WTC11 (cell line): Measurements from ENCODE around the gene UMAD1. TPM values are rescaled to one million over a fixed set of nuclear protein-coding genes. Genes with fewer than 3 reads are reported as not detected.

Experiments used
- ATAC-seq: fragments of 200-7000 bp; cut with Tn5 transposase; 2 replicates; pipeline ENCODE4 v1.10.0; 2021; ENCODE audit warnings: mild to moderate bottlenecking, moderate library complexity
- CTCF ChIA-PET: fragments of 300-600 bp; sonication (Branson Sonifier 250); formaldehyde crosslinking; loops from one replicate; lab custom pipeline; 2021; ENCODE audit warnings: antibody characterized with exemption; lab: Charles Lee
- POLR2A ChIA-PET: fragments of 350-600 bp; sonication (Branson Sonifier 250); formaldehyde crosslinking; loops from one replicate; lab custom pipeline; 2021; ENCODE audit warnings: antibody characterized with exemption; lab: Charles Lee
- DNase-seq: peaks from one replicate; pipeline ENCODE4 v3.0.0; 2021; ENCODE audit warnings: low spot score
- H3K27ac Mint-ChIP-seq: 2 replicates; pipeline ENCODE4 v1.8.0; 2021; ENCODE audit warnings: mixed read lengths
- H3K27me3 Mint-ChIP-seq: 2 replicates; pipeline ENCODE4 v1.8.0; 2021; ENCODE audit warnings: low read depth, mild to moderate bottlenecking, moderate library complexity, mixed read lengths
- H3K36me3 Mint-ChIP-seq: 2 replicates; pipeline ENCODE4 v1.8.0; 2021; ENCODE audit warnings: mixed read lengths
- H3K4me1 Mint-ChIP-seq: 2 replicates; pipeline ENCODE4 v1.8.0; 2022; ENCODE audit warnings: mixed read lengths
- H3K4me3 Mint-ChIP-seq: 2 replicates; pipeline ENCODE4 v1.8.0; 2021; ENCODE audit warnings: mild to moderate bottlenecking, moderate library complexity, mixed read lengths
- H3K9me3 Mint-ChIP-seq: 2 replicates; pipeline ENCODE4 v1.8.0; 2021; ENCODE audit warnings: mixed read lengths
- ATF6 ChIP-seq: sonication (generic); formaldehyde crosslinking; IDR thresholded peaks from 2 replicates; pipeline ENCODE4 v1.8.1; 2023; ENCODE audit warnings: mild to moderate bottlenecking, missing genetic modification reagents
- ETV6 ChIP-seq: sonication (generic); formaldehyde crosslinking; IDR thresholded peaks from 2 replicates; pipeline ENCODE4 v1.8.1; 2022; ENCODE audit warnings: mild to moderate bottlenecking, missing genetic modification reagents
- IRF1 ChIP-seq: sonication (generic); formaldehyde crosslinking; IDR thresholded peaks from 2 replicates; pipeline ENCODE4 v1.8.0; 2023; ENCODE audit warnings: missing genetic modification reagents
- IRF2 ChIP-seq: sonication (generic); formaldehyde crosslinking; IDR thresholded peaks from 2 replicates; pipeline ENCODE4 v1.8.0; 2022; ENCODE audit warnings: low read depth, missing genetic modification reagents, borderline replicate concordance
- JAZF1 ChIP-seq: fragments of 250-450 bp; sonication (Bioruptor Pico); IDR thresholded peaks from 2 replicates; pipeline ENCODE4 v1.9.0; 2021; ENCODE audit warnings: moderate library complexity, mild to moderate bottlenecking, inconsistent platforms
- JUN ChIP-seq: sonication (generic); formaldehyde crosslinking; IDR thresholded peaks from 2 replicates; pipeline ENCODE4 v1.8.0; 2023; ENCODE audit warnings: mild to moderate bottlenecking, missing genetic modification reagents
- MYBL2 ChIP-seq: sonication (generic); formaldehyde crosslinking; IDR thresholded peaks from 2 replicates; pipeline ENCODE4 v1.8.1; 2023; ENCODE audit warnings: mild to moderate bottlenecking, moderate library complexity, missing genetic modification reagents
- RORB ChIP-seq: fragments of 250-450 bp; sonication (Bioruptor Pico); IDR thresholded peaks from 2 replicates; pipeline ENCODE4 v1.9.0; 2021; ENCODE audit warnings: mild to moderate bottlenecking
- SOX15 ChIP-seq: fragments of 250-450 bp; sonication (Bioruptor Pico); IDR thresholded peaks from 2 replicates; pipeline ENCODE4 v1.9.0; 2021; ENCODE audit warnings: mild to moderate bottlenecking
- USF1 ChIP-seq: sonication (generic); formaldehyde crosslinking; IDR thresholded peaks from 2 replicates; pipeline ENCODE4 v1.8.0; 2022; ENCODE audit warnings: mild to moderate bottlenecking, missing genetic modification reagents
- ZBTB21 ChIP-seq: sonication (generic); formaldehyde crosslinking; IDR thresholded peaks from 2 replicates; pipeline ENCODE4 v1.8.1; 2023; ENCODE audit warnings: mild to moderate bottlenecking, missing genetic modification reagents, borderline replicate concordance
- ZNF219 ChIP-seq: sonication (generic); formaldehyde crosslinking; IDR thresholded peaks from 2 replicates; pipeline ENCODE4 v1.8.0; 2023; ENCODE audit warnings: missing genetic modification reagents, mild to moderate bottlenecking, borderline replicate concordance
- ZNF423 ChIP-seq: fragments of 250-450 bp; sonication (Bioruptor Pico); IDR thresholded peaks from 2 replicates; pipeline ENCODE4 v2.1.2; 2022; ENCODE audit warnings: mild to moderate bottlenecking, moderate library complexity
- total RNA-seq: library from RNA; stranded (reverse); gene quantifications from 3 replicates; pipeline ENCODE4 v1.2.3, GENCODE V29; 2021
- TF ChIP-seq, protein P1 (sequence below): sonication (generic); formaldehyde crosslinking; IDR thresholded peaks from 2 replicates; pipeline ENCODE4 v1.8.0; 2022; ENCODE audit warnings: missing genetic modification reagents

Gene UMAD1
- total RNA-seq, 1 experiment from 2014 or later: 13.0 TPM

DNA sequence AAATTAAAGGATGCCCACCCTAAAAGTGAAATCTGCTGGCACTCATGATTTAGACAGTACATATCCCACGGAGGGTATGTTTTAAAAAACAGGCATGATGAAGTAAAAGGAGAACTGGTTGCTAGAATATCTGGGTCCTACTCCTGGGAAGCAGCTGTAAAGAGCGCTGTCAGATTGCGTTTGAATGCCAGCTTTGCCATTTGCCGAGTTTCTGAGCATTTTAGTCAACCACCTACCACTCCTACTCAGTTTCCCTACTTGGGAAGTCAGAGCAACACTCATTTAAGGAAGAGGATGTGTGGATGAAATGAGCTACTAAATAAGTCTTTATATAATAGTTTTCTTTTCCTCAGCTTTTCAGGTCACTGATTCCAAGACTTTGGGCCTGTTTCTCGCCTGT, 1.1 kb upstream of the UMAD1 start:
- Mint-ChIP-seq H3K36me3 (peaks cover 13% of the 10 kb centered on the region), H3K27me3 (no peaks in the 10 kb centered on the region), H3K4me3 (peak overlapping the region; percentile 98), H3K27ac (peak overlapping the region; percentile 98), H3K4me1 (peaks cover 32% of the 10 kb centered on the region), H3K9me3 (no peaks in the 10 kb centered on the region)
- DNase-seq (no peak), ATAC-seq (no peak)
- TF ChIP-seq, protein P1, sequence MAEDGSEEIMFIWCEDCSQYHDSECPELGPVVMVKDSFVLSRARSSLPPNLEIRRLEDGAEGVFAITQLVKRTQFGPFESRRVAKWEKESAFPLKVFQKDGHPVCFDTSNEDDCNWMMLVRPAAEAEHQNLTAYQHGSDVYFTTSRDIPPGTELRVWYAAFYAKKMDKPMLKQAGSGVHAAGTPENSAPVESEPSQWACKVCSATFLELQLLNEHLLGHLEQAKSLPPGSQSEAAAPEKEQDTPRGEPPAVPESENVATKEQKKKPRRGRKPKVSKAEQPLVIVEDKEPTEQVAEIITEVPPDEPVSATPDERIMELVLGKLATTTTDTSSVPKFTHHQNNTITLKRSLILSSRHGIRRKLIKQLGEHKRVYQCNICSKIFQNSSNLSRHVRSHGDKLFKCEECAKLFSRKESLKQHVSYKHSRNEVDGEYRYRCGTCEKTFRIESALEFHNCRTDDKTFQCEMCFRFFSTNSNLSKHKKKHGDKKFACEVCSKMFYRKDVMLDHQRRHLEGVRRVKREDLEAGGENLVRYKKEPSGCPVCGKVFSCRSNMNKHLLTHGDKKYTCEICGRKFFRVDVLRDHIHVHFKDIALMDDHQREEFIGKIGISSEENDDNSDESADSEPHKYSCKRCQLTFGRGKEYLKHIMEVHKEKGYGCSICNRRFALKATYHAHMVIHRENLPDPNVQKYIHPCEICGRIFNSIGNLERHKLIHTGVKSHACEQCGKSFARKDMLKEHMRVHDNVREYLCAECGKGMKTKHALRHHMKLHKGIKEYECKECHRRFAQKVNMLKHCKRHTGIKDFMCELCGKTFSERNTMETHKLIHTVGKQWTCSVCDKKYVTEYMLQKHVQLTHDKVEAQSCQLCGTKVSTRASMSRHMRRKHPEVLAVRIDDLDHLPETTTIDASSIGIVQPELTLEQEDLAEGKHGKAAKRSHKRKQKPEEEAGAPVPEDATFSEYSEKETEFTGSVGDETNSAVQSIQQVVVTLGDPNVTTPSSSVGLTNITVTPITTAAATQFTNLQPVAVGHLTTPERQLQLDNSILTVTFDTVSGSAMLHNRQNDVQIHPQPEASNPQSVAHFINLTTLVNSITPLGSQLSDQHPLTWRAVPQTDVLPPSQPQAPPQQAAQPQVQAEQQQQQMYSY (CRISPR knock-in tag): no peak
- TF ChIP-seq JAZF1 (CRISPR knock-in tag): no peak
- TF ChIP-seq IRF1: no peak
- no peak for TF ChIP-seq SOX15 (CRISPR knock-in tag)
- TF ChIP-seq MYBL2 (CRISPR knock-in tag): no peak
- no peak for TF ChIP-seq JUN (CRISPR knock-in tag)
- TF ChIP-seq ZNF219 (CRISPR knock-in tag): no peak
- ChIA-PET POLR2A (interaction anchor here (0.6 kb wide), 1 partner anchor 447 kb away, joined by 8 read pairs; no protein-coding TSS in a partner anchor), CTCF (no interaction called here)

GRCh38 chr7:7639847-7640220, 718 bp upstream of the UMAD1 start:
- DNase-seq: no peak
- Mint-ChIP-seq H3K36me3 (peaks cover 13% of the 10 kb centered on the region), H3K27me3 (no peaks in the 10 kb centered on the region), H3K4me1 (peaks cover 32% of the 10 kb centered on the region), H3K9me3 (no peaks in the 10 kb centered on the region), H3K4me3 (peak overlapping the region; percentile 98), H3K27ac (peak overlapping the region; percentile 98)
- TF ChIP-seq, protein P1 (CRISPR knock-in tag): no peak
- CTCF ChIA-PET: interaction anchor here (1.2 to 1.8 kb wide), 5 partner anchors 22 to 656 kb away, joined by 4 to 7 read pairs (median 6); no protein-coding TSS in a partner anchor
- ATAC-seq: no peak
- POLR2A ChIA-PET: interaction anchor here (0.6 kb wide), 1 partner anchor 447 kb away, joined by 8 read pairs; no protein-coding TSS in a partner anchor

- Mint-ChIP-seq H3K9me3 (peaks cover 8% of the 10 kb centered on the region; the same call in 1 of the 2 replicates), H3K4me3 (peak overlapping the region; percentile 98), H3K4me1 (peaks cover 32% of the 10 kb centered on the region), H3K27ac (peak overlapping the region; percentile 99), H3K36me3 (peaks cover 14% of the 10 kb centered on the region), H3K27me3 (no peaks in the 10 kb centered on the region)
- TF ChIP-seq RORB (CRISPR knock-in tag) (no peak), ZNF423 (CRISPR knock-in tag) (no peak), IRF2 (CRISPR knock-in tag) (no peak), USF1 (CRISPR knock-in tag) (no peak), ETV6 (CRISPR knock-in tag) (no peak), ZBTB21 (CRISPR knock-in tag) (0 out of 2 replicates have a peak, but pooled peaks have one; percentile 11), ATF6 (CRISPR knock-in tag) (no peak)
- peak; percentile 4 for ATAC-seq
- peak; percentile 25 for DNase-seq
- CTCF ChIA-PET: interaction anchor here (0.9 to 1.8 kb wide), 8 partner anchors 11 to 655 kb away, joined by 3 to 7 read pairs (median 4); no protein-coding TSS in a partner anchor
- POLR2A ChIA-PET: interaction anchor here (0.6 to 1.0 kb wide), 3 partner anchors 9 to 546 kb away, joined by 3 to 8 read pairs (median 3); no protein-coding TSS in a partner anchor
Measured at GRCh38 chr7:7641129-7641663, 644 bp downstream of the UMAD1 start.
